K562 (cell line): Measurements from ENCODE around the gene NT5C. TPM values are rescaled to one million over a fixed set of nuclear protein-coding genes. Genes with fewer than 3 reads are reported as not detected.
A peak's percentile ranks its signal among the peaks of the same experiment; 100 is the strongest.

ENCODE experiments used
- AFF4 ChIP-seq: sonication (generic); formaldehyde crosslinking; IDR thresholded peaks from 2 replicates; pipeline ENCODE4 v1.8.0; 2023; ENCODE audit warnings: mild to moderate bottlenecking, missing genetic modification reagents
- CCAR2 ChIP-seq: fragments of 200-400 bp; formaldehyde crosslinking; IDR thresholded peaks from 2 replicates; pipeline ENCODE4 v1.6.1; 2017; ENCODE audit warnings: mild to moderate bottlenecking, low read depth, low read length
- CREM ChIP-seq: IDR thresholded peaks from 2 replicates; pipeline ENCODE4 v1.6.1; 2014; ENCODE audit warnings: antibody characterized with exemption, low read depth
- JUND ChIP-seq, 2 experiments: IDR thresholded peaks; 2 replicates in 1 of 2; 3 replicates in 1 of 2; pipeline ENCODE4 v1.6.1; 2011; ENCODE audit warnings: borderline replicate concordance in 2 of 2, low read depth in 2 of 2, low read length in 2 of 2, improper control_type of control experiment in 1 of 2, missing biosample characterization in 1 of 2, missing genetic modification characterization in 1 of 2, missing genetic modification reagents in 1 of 2
- KLF16 ChIP-seq: IDR thresholded peaks from 2 replicates; pipeline ENCODE4 v1.6.1; 2016; ENCODE audit warnings: antibody characterized with exemption
- LARP7 ChIP-seq: fragments of 450-650 bp; IDR thresholded peaks from 2 replicates; pipeline ENCODE4 v1.6.1; 2016
- MAFF ChIP-seq: IDR thresholded peaks from 2 replicates; pipeline ENCODE4 v1.6.1; 2012; ENCODE audit warnings: low read length, improper control_type of control experiment
- MTA2 ChIP-seq: fragments of 450-650 bp; IDR thresholded peaks from 2 replicates; pipeline ENCODE4 v1.6.1; 2016; ENCODE audit warnings: low read depth
- MXI1 ChIP-seq: IDR thresholded peaks from 2 replicates; pipeline ENCODE4 v1.6.1; 2011; ENCODE audit warnings: low read depth, mild to moderate bottlenecking, improper control_type of control experiment, low read length
- NFYB ChIP-seq: IDR thresholded peaks from 2 replicates; pipeline ENCODE4 v1.6.1; 2011; ENCODE audit warnings: mild to moderate bottlenecking, moderate library complexity; ENCODE audit not compliant: insufficient read length; ENCODE audit errors: extremely low read depth
- POU5F1 ChIP-seq: fragments of 150-350 bp; IDR thresholded peaks from 2 replicates; pipeline ENCODE4 v1.6.1; 2014; ENCODE audit warnings: borderline replicate concordance, low read length, low read depth, mild to moderate bottlenecking; ENCODE audit not compliant: partially characterized antibody
- RBFOX2 ChIP-seq: fragments of 200-400 bp; formaldehyde crosslinking; IDR thresholded peaks from 2 replicates; pipeline ENCODE4 v1.6.1; 2017; ENCODE audit warnings: low read depth, mild to moderate bottlenecking, low read length, moderate library complexity
- RHOXF2B ChIP-seq: fragments of 250-450 bp; sonication (Bioruptor Pico); conservative IDR thresholded peaks from 2 replicates; pipeline ENCODE4 v1.5.1; 2021
- SIN3A ChIP-seq, 2 experiments: fragments of 150-350 bp in 1 of 2; IDR thresholded peaks; 2 replicates each; pipeline ENCODE4 v1.6.1; 2011 to 2016; ENCODE audit warnings: borderline replicate concordance in 2 of 2, low read depth in 2 of 2, low read length in 2 of 2, mild to moderate bottlenecking in 2 of 2, moderate library complexity in 2 of 2; ENCODE audit not compliant: control insufficient read depth in 1 of 2
- TCF7L2 ChIP-seq: fragments of 150-350 bp; IDR thresholded peaks from 2 replicates; pipeline ENCODE4 v1.6.1; 2016; ENCODE audit warnings: low read depth, mild to moderate bottlenecking, low read length, moderate library complexity
- TFAP4 ChIP-seq: sonication (generic); formaldehyde crosslinking; IDR thresholded peaks from 2 replicates; pipeline ENCODE4 v1.8.0; 2022; ENCODE audit warnings: missing genetic modification reagents, mild to moderate bottlenecking, moderate library complexity, borderline replicate concordance
- THAP7 ChIP-seq: fragments of 250-450 bp; sonication (Bioruptor Pico); IDR thresholded peaks from 2 replicates; pipeline ENCODE4 v1.5.0; 2021
- ZFP1 ChIP-seq: fragments of 450-650 bp; formaldehyde crosslinking; IDR thresholded peaks from 2 replicates; pipeline ENCODE4 v1.4.0; 2020; ENCODE audit warnings: mild to moderate bottlenecking, mixed read lengths
- ZNF263 ChIP-seq: sonication (generic); formaldehyde crosslinking; IDR thresholded peaks from 2 replicates; pipeline ENCODE4 v1.8.0; 2022; ENCODE audit warnings: mild to moderate bottlenecking, missing genetic modification reagents, borderline replicate concordance
- ZNF707 ChIP-seq: fragments of 250-450 bp; sonication (Bioruptor Pico); conservative IDR thresholded peaks from 2 replicates; pipeline ENCODE4 v1.8.0; 2022; ENCODE audit warnings: inconsistent platforms, mild to moderate bottlenecking, moderate library complexity
- polyA plus RNA-seq, 8 experiments: library from polyadenylated mRNA; depleted of rRNA in 4 of 8; stranded (reverse) in 5 of 8; unstranded in 3 of 8; fragments of >200 nt; fragmentation: Nextera tagmentation in 2 of 8; fragmentation: Illumina TruSeq in 1 of 8; extraction: Ambion mirVana in 2 of 8; extraction: Trizol in 1 of 8; gene quantifications; 2 replicates each; pipeline versions ENCODE4 v1.2.1 to v1.2.3, GENCODE V29; 2011 to 2014; ENCODE audit warnings: inconsistent platforms in 1 of 8, missing spikeins in 1 of 8
- total RNA-seq, 7 experiments: library from RNA; depleted of rRNA in 6 of 7; stranded (reverse); fragments of >200 nt in 6 of 7; fragmentation: Illumina TruSeq in 2 of 7; extraction: Trizol in 2 of 7; gene quantifications; 2 replicates each; pipeline versions ENCODE4 v1.2.1 to v1.2.3, GENCODE V29; 2011 to 2021; ENCODE audit warnings: low replicate concordance in 1 of 7
- TF ChIP-seq, protein P1 (sequence below), 2 experiments: fragments of 450-650 bp; conservative IDR thresholded peaks; 2 replicates each; pipeline ENCODE4 v1.6.1; 2017; ENCODE audit warnings: mild to moderate bottlenecking in 2 of 2, moderate library complexity in 2 of 2

Gene NT5C
- total and polyA plus RNA-seq, 9 of the 15 experiments (the other 6 are each of a cell fraction or from before 2014, with no cell fraction given) = 2.9 to 205 (median 45.0) TPM

DNA sequence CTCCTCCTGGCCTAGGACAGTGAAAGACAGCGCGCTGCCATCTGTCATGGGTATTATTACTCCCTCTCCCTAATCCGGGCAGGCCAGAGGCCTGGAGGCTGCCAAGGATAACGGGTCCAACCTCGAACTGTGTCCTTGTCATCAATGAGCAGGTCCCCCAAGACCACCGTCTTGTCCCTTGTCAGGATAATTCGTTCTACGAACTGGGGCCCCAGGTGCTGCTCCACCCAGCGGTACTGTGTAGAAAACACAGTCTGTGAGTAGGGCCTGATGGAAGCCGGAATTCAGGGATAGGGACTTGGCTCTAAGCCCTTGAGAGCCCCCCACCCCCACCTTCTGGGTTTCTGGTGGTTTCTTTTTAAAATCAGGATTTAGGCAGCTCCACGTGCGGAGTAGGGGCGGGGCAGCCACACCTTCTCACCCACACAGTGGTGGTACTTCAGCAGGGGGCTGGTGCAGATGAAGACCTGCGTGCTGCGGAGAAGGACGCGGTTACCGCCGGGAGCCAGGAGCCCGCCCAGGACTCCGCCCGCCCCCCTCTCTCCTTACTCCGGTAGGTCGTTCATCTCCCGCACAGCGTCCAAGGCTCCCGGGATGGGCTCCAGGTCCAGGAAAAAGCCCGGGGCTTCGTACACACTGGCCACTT is 787 bp downstream of the NT5C start (continued):
- TF ChIP-seq ZNF263 (CRISPR knock-in tag) (no peak), AFF4 (no peak), CCAR2 (no peak), RBFOX2 (no peak), KLF16 (peak; percentile 40; the same call in 1 of the 2 replicates), RHOXF2B (CRISPR knock-in tag) (no peak), MTA2 (no peak), THAP7 (CRISPR knock-in tag) (no peak), MAFF (no peak), JUND (IDR thresholded peaks at IDR 0.05; ENCODE audit: borderline replicate concordance, low read depth, low read length) (0 out of 2 replicates have a peak, but pooled peaks have one; percentile 22), JUND (tag; IDR thresholded peaks at IDR 0.05; ENCODE audit: borderline replicate concordance, low read depth, low read length) (no peak), POU5F1 (no peak), MXI1 (peak; percentile 87), ZFP1 (CRISPR knock-in tag) (no peak), TCF7L2 (no peak), ZNF707 (CRISPR knock-in tag) (no peak), NFYB (no peak), CREM (no peak), SIN3A (IDR thresholded peaks at IDR 0.05; ENCODE audit: borderline replicate concordance in 2 of 2, control insufficient read depth in 1 of 2, low read depth in 2 of 2, low read length in 2 of 2) (0 out of 4 replicates have a peak, but pooled peaks of 1 of the 2 experiments have one; percentile 53), TFAP4 (CRISPR knock-in tag) (peak; percentile 18; the same call in 1 of the 2 replicates), LARP7 (no peak)
- TF ChIP-seq, protein P1, sequence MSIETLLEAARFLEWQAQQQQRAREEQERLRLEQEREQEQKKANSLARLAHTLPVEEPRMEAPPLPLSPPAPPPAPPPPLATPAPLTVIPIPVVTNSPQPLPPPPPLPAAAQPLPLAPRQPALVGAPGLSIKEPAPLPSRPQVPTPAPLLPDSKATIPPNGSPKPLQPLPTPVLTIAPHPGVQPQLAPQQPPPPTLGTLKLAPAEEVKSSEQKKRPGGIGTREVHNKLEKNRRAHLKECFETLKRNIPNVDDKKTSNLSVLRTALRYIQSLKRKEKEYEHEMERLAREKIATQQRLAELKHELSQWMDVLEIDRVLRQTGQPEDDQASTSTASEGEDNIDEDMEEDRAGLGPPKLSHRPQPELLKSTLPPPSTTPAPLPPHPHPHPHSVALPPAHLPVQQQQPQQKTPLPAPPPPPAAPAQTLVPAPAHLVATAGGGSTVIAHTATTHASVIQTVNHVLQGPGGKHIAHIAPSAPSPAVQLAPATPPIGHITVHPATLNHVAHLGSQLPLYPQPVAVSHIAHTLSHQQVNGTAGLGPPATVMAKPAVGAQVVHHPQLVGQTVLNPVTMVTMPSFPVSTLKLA (conservative IDR thresholded peaks at IDR 0.05) = peak in 1 of 2 experiments; percentile 67; a peak in 3 of 4 replicates
